ENCODE results near the gene DYRK3.

DYRK3 gene

GRCh38 chr1:206635080-206635977 lies at the start of gene DYRK3:
Gene DYRK3 (plus strand): TSS chr1:206635536. CDS start chr1:206635704, 168 bp downstream.
- TF ChIP-seq CTCF (IDR thresholded peaks at IDR 0.05; ENCODE audit: poor library complexity, severe bottlenecking): no peak
- H3K9me3 ChIP-seq (ENCODE audit: severe bottlenecking): no peaks in the 10 kb centered on the region
- peak within 1 kb of the TSS; percentile 98 for H3K4me3 ChIP-seq (ENCODE audit: severe bottlenecking)
- no peaks in the 10 kb centered on the region for H3K27me3 ChIP-seq (ENCODE audit: insufficient read depth, poor library complexity, severe bottlenecking)
- ATAC-seq (ENCODE audit: low read depth) (peak; percentile 79), DNase-seq (ENCODE audit: low spot score) (peak; percentile 93)
- H3K36me3 ChIP-seq (ENCODE audit: low read depth): peaks cover 17% of the 10 kb centered on the region
- H3K27ac ChIP-seq (ENCODE audit: poor library complexity, severe bottlenecking): peak within 1 kb of the TSS; percentile 62
- H3K4me1 ChIP-seq (ENCODE audit: insufficient read depth, poor library complexity, severe bottlenecking): peaks cover 24% of the 10 kb centered on the region

GRCh38 chr1:206586501-206587445 lies 48.6 kb upstream of the DYRK3 start:
- no peak for DNase-seq (ENCODE audit: low spot score)

GRCh38 chr1:206587904-206588303 lies 47.4 kb upstream of the DYRK3 start:
- DNase-seq (ENCODE audit: low spot score) (no peak), ATAC-seq (ENCODE audit: low read depth) (no peak)
- Histone ChIP-seq H3K27me3 (ENCODE audit: insufficient read depth, poor library complexity, severe bottlenecking) (no peaks in the 10 kb centered on the region), H3K4me3 (ENCODE audit: severe bottlenecking) (no peak overlapping the region), H3K9me3 (ENCODE audit: severe bottlenecking) (no peaks in the 10 kb centered on the region), H3K4me1 (ENCODE audit: insufficient read depth, poor library complexity, severe bottlenecking) (peaks cover 48% of the 10 kb centered on the region), H3K36me3 (ENCODE audit: low read depth) (peaks cover 25% of the 10 kb centered on the region), H3K27ac (ENCODE audit: poor library complexity, severe bottlenecking) (peak overlapping the region; percentile 56)
- TF ChIP-seq CTCF (IDR thresholded peaks at IDR 0.05; ENCODE audit: poor library complexity, severe bottlenecking): no peak

More at GRCh38 chr1:206586501-206587445, 48.6 kb upstream of the DYRK3 start:
- TF ChIP-seq CTCF (IDR thresholded peaks at IDR 0.05; ENCODE audit: poor library complexity, severe bottlenecking): no peak
- peaks cover 48% of the 10 kb centered on the region for H3K4me1 ChIP-seq (ENCODE audit: insufficient read depth, poor library complexity, severe bottlenecking)
- H3K4me3 ChIP-seq (ENCODE audit: severe bottlenecking): no peak overlapping the region
- H3K27ac ChIP-seq (ENCODE audit: poor library complexity, severe bottlenecking): peak overlapping the region; percentile 56
- H3K9me3 ChIP-seq (ENCODE audit: severe bottlenecking): no peaks in the 10 kb centered on the region
- H3K36me3 ChIP-seq (ENCODE audit: low read depth): peaks cover 13% of the 10 kb centered on the region
- no peak; the same call in 2 of the 3 replicates for ATAC-seq (ENCODE audit: low read depth)
- H3K27me3 ChIP-seq (ENCODE audit: insufficient read depth, poor library complexity, severe bottlenecking): no peaks in the 10 kb centered on the region

GRCh38 chr1:206588492-206588891 lies 46.8 kb upstream of the DYRK3 start:
- Histone ChIP-seq H3K4me3 (ENCODE audit: severe bottlenecking) (no peak overlapping the region), H3K36me3 (ENCODE audit: low read depth) (peaks cover 31% of the 10 kb centered on the region), H3K27me3 (ENCODE audit: insufficient read depth, poor library complexity, severe bottlenecking) (no peaks in the 10 kb centered on the region), H3K27ac (ENCODE audit: poor library complexity, severe bottlenecking) (peak overlapping the region; percentile 56), H3K4me1 (ENCODE audit: insufficient read depth, poor library complexity, severe bottlenecking) (peaks cover 48% of the 10 kb centered on the region), H3K9me3 (ENCODE audit: severe bottlenecking) (no peaks in the 10 kb centered on the region)
- no peak for DNase-seq (ENCODE audit: low spot score)
- ATAC-seq (ENCODE audit: low read depth): no peak
- no peak for TF ChIP-seq CTCF (IDR thresholded peaks at IDR 0.05; ENCODE audit: poor library complexity, severe bottlenecking)

All from RWPE2 (cell line).